Natural killer cell (primary cell): ENCODE data around the gene DKK2. TPM values are rescaled to one million over a fixed set of nuclear protein-coding genes. Genes with fewer than 3 reads are reported as not detected.

ENCODE experiments used
- ATAC-seq, 3 donors: fragments of 150-1000 bp in 2 of 3; fragments of 200-7000 bp in 1 of 3; cut with Tn5 transposase; 1 replicate in 1 of 3; 2 replicates in 2 of 3; pipeline ENCODE4 v1.10.0; 2021; ENCODE audit warnings: mild to moderate bottlenecking in 2 of 3, moderate library complexity in 2 of 3
- DNase-seq, 2 donors: peaks; one replicate each; pipeline versions ENCODE4 v3.0.0 to v3.0.0-alpha.2; 2013 to 2021; ENCODE audit warnings: mixed read lengths in 1 of 2
- H3K27ac ChIP-seq: one replicate; pipeline ENCODE4 v1.5.1; 2013; ENCODE audit warnings: mild to moderate bottlenecking, low read length
- H3K27me3 ChIP-seq: one replicate; pipeline ENCODE4 v1.6.1; 2013; ENCODE audit warnings: low read length; ENCODE audit not compliant: control insufficient read depth, insufficient read depth
- H3K36me3 ChIP-seq: one replicate; pipeline ENCODE4 v1.6.1; 2013; ENCODE audit warnings: low read length; ENCODE audit not compliant: control insufficient read depth, insufficient read depth
- H3K4me1 ChIP-seq: one replicate; pipeline ENCODE4 v1.6.1; 2013; ENCODE audit warnings: low read length; ENCODE audit not compliant: control insufficient read depth, insufficient read depth
- H3K4me3 ChIP-seq: one replicate; pipeline ENCODE4 v1.5.1; 2013; ENCODE audit warnings: low read length
- H3K9me3 ChIP-seq: one replicate; pipeline ENCODE4 v1.6.1; 2013; ENCODE audit warnings: low read length; ENCODE audit not compliant: control insufficient read depth, insufficient read depth
- H3K27ac Mint-ChIP-seq, 2 donors: one replicate each; pipeline ENCODE4 v1.8.0; 2022; ENCODE audit warnings: mild to moderate bottlenecking in 2 of 2, mixed read lengths in 2 of 2, moderate library complexity in 1 of 2
- H3K27me3 Mint-ChIP-seq, 2 donors: one replicate each; pipeline ENCODE4 v1.8.0; 2022; ENCODE audit warnings: low read depth in 2 of 2, mixed read lengths in 2 of 2
- H3K36me3 Mint-ChIP-seq: one replicate; pipeline ENCODE4 v1.8.0; 2022; ENCODE audit warnings: mixed read lengths
- H3K4me1 Mint-ChIP-seq, 2 donors: one replicate each; pipeline ENCODE4 v1.8.0; 2022; ENCODE audit warnings: mixed read lengths in 2 of 2
- H3K4me3 Mint-ChIP-seq: one replicate; pipeline ENCODE4 v1.8.0; 2022; ENCODE audit warnings: mild to moderate bottlenecking, moderate library complexity, mixed read lengths
- H3K9me3 Mint-ChIP-seq, 2 donors: one replicate each; pipeline ENCODE4 v1.8.0; 2022; ENCODE audit warnings: mixed read lengths in 2 of 2
- WGBS: methylation state at CpG from one replicate; pipeline ENCODE4 v1.1.7; 2013; ENCODE audit warnings: missing lambda C conversion rate; ENCODE audit not compliant: insufficient coverage; 5-methylcytosine and 5-hydroxymethylcytosine counted together
- intact Hi-C: fragments of 100-400 bp; cut with micrococcal nuclease; formaldehyde crosslinking; loops from one replicate; pipeline ENCODE4 v1.14.2; 2022
- total RNA-seq, 4 donors: library from RNA; stranded (reverse); fragments of 120-200 nt in 1 of 4; gene quantifications; one replicate each; pipeline versions ENCODE4 v1.2.3 to v1.2.4, GENCODE V29; 2013 to 2022
- TF ChIP-seq, protein P1 (sequence below): fragments of 200-600 bp; IDR thresholded peaks from one replicate; pipeline ENCODE4 v1.8.0; 2022; ENCODE audit warnings: antibody characterized with exemption

Gene DKK2
- total RNA-seq, 3 donors from 2014 or later (not counting 1 experiment from before 2014, with no cell fraction given) = 0.56 to 0.85 TPM; not detected in 1

DNA sequence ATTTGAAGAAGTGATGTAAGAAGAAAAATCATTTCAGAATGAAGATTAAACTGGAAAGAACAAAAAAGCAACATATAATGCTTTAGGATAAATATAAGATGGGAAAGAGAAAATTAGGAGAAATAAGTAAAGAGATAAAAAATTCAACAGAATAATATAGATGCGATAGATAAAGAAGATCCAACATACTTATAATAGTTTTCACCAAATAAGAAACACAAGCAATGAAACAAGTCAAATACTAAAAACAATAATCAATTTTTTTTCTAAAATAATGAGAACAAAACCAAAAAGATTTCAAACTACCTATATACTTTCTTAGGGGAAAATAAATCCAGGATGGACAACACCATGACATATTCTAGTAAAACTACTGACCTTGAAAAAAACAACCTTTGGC is 10.1 kb upstream of the DKK2 start:
- no peak overlapping the region for H3K27ac ChIP-seq
- H3K27ac Mint-ChIP-seq = no peak overlapping the region
- H3K4me3 ChIP-seq = no peak overlapping the region
- no peaks in the 10 kb centered on the region for H3K9me3 ChIP-seq
- no peaks in the 10 kb centered on the region for H3K27me3 Mint-ChIP-seq
- DNase-seq (no peak), ATAC-seq (no peak)
- TF ChIP-seq, protein P1, sequence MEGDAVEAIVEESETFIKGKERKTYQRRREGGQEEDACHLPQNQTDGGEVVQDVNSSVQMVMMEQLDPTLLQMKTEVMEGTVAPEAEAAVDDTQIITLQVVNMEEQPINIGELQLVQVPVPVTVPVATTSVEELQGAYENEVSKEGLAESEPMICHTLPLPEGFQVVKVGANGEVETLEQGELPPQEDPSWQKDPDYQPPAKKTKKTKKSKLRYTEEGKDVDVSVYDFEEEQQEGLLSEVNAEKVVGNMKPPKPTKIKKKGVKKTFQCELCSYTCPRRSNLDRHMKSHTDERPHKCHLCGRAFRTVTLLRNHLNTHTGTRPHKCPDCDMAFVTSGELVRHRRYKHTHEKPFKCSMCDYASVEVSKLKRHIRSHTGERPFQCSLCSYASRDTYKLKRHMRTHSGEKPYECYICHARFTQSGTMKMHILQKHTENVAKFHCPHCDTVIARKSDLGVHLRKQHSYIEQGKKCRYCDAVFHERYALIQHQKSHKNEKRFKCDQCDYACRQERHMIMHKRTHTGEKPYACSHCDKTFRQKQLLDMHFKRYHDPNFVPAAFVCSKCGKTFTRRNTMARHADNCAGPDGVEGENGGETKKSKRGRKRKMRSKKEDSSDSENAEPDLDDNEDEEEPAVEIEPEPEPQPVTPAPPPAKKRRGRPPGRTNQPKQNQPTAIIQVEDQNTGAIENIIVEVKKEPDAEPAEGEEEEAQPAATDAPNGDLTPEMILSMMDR = no peak
- no CpG with 5 or more reads among the region's 1 CpG for WGBS
- H3K4me3 Mint-ChIP-seq = no peak overlapping the region
- no peaks in the 10 kb centered on the region for H3K4me1 Mint-ChIP-seq
- H3K4me1 ChIP-seq = no peaks in the 10 kb centered on the region
- H3K27me3 ChIP-seq = no peaks in the 10 kb centered on the region
- intact Hi-C loops = no loop called here
- peaks cover 5 to 10% of the 10 kb centered on the region in 2 donors for H3K9me3 Mint-ChIP-seq
- no peaks in the 10 kb centered on the region for H3K36me3 Mint-ChIP-seq
- no peaks in the 10 kb centered on the region for H3K36me3 ChIP-seq

DNA sequence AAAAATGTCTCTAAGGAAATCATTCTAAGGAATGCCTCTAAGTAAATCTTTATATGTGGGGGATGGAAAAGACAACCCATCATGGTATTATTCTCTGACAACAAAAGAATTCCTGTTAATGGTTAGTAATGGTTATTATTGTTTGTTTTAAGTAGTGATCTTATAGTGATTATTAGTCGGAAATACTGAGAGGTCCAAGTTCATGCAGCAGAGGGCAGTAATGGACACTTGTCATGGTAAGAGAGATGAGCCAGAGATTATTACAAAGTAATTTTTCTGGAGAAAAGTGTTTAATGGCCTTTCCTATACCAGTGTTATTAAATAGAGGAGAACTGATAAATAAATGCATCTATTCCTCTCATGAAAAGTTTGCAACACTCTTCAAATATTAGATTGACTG is 8.1 kb upstream of the DKK2 start:
- no peak overlapping the region for H3K4me3 ChIP-seq
- H3K9me3 ChIP-seq = no peaks in the 10 kb centered on the region
- DNase-seq (no peak), ATAC-seq (no peak)
- Mint-ChIP-seq H3K27ac (no peak overlapping the region), H3K4me3 (no peak overlapping the region), H3K9me3 (peaks cover 5 to 12% of the 10 kb centered on the region in 2 donors), H3K27me3 (no peaks in the 10 kb centered on the region), H3K36me3 (no peaks in the 10 kb centered on the region), H3K4me1 (no peaks in the 10 kb centered on the region)
- 80% methylated on average over 1 of the region's 1 CpG for WGBS
- TF ChIP-seq, protein P1 = no peak
- no peaks in the 10 kb centered on the region for H3K4me1 ChIP-seq
- intact Hi-C loops = no loop called here
- no peaks in the 10 kb centered on the region for H3K36me3 ChIP-seq
- no peaks in the 10 kb centered on the region for H3K27me3 ChIP-seq
- H3K27ac ChIP-seq = no peak overlapping the region

DNA sequence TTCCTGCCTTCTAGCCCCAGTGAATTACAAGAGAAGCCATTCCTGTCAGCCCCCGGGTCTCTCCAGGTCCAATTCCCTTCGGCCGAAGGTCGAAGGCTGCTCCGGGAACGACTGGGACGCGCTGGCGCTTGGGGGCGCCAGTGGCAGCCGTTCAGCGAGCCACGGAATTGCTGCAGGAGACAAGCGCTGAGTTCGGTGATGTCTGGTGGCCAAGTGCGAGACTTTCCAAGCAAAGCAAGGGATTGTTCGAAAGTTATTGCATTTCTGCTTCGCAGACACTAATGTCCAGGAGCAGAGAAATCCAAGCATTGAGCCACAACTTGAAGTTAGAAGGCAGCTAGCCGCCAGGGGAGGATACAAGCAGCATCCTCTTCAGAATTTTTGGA is 1.1 kb upstream of the DKK2 start:
- TF ChIP-seq, protein P1 = no peak
- intact Hi-C loops = no loop called here
- Mint-ChIP-seq H3K27ac (no peak overlapping the region), H3K4me1 (peaks cover 13 to 27% of the 10 kb centered on the region in 2 donors), H3K4me3 (no peak overlapping the region), H3K36me3 (no peaks in the 10 kb centered on the region), H3K27me3 (peaks cover 30 to 39% of the 10 kb centered on the region in 2 donors), H3K9me3 (peaks cover 0 to 2% of the 10 kb centered on the region in 2 donors)
- Histone ChIP-seq H3K4me1 (peaks cover 30% of the 10 kb centered on the region), H3K27ac (no peak overlapping the region), H3K9me3 (no peaks in the 10 kb centered on the region), H3K36me3 (no peaks in the 10 kb centered on the region), H3K4me3 (no peak overlapping the region), H3K27me3 (peaks cover 23% of the 10 kb centered on the region)
- DNase-seq = no peak
- 5% methylated on average over 19 of the region's 19 CpGs for WGBS
- no peak for ATAC-seq

DNA sequence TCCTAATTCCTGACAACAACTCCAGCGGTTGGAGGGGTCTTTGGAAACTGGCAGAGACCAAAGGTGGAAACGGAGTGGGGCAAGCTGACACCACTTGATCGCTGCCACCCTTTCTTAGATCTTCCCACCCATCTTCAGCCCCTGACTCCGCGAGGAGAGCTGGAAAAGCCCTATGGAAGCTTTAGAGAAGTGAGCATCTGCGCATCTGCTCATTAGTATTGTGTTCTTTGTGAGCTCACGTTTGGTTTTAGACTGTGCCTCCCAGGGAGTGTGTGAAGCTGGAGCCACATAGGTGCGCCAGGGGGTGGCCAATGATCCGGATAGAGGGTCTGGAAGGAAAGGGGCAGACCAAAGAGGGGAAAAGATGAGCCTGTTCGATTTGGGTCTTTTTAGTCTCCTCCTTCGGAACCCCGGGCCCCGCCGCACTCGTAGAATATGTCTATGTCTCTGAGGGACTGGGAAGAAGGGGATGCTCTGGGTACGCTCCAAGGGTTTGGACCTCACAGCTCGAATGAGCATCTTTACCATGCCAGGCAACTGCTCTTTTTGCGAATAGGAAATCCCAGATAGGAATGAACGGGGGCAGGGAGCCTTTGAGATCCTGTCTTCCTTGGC is 578 bp upstream of the DKK2 start:
- Mint-ChIP-seq H3K27ac (peak overlapping the region in 1 of 2 donors; percentile 82), H3K4me1 (peaks cover 13 to 27% of the 10 kb centered on the region in 2 donors), H3K4me3 (peak overlapping the region; percentile 78), H3K27me3 (peaks cover 30 to 39% of the 10 kb centered on the region in 2 donors), H3K9me3 (peaks cover 0 to 2% of the 10 kb centered on the region in 2 donors), H3K36me3 (no peaks in the 10 kb centered on the region)
- Histone ChIP-seq H3K9me3 (no peaks in the 10 kb centered on the region), H3K4me3 (no peak overlapping the region), H3K27me3 (peaks cover 23% of the 10 kb centered on the region), H3K27ac (no peak overlapping the region), H3K4me1 (peaks cover 30% of the 10 kb centered on the region), H3K36me3 (no peaks in the 10 kb centered on the region)
- 7% methylated on average over 19 of the region's 19 CpGs for WGBS
- ATAC-seq (no peak), DNase-seq (no peak)
- intact Hi-C loops = no loop called here
- TF ChIP-seq, protein P1 = no peak
